ENCODE measurements around the gene SCN8A. TPM values are rescaled to one million over a fixed set of nuclear protein-coding genes. Genes with fewer than 3 reads are reported as not detected.

Gene SCN8A
- total and polyA plus RNA-seq, 2 donors = 0.21 to 0.57 TPM

DNA sequence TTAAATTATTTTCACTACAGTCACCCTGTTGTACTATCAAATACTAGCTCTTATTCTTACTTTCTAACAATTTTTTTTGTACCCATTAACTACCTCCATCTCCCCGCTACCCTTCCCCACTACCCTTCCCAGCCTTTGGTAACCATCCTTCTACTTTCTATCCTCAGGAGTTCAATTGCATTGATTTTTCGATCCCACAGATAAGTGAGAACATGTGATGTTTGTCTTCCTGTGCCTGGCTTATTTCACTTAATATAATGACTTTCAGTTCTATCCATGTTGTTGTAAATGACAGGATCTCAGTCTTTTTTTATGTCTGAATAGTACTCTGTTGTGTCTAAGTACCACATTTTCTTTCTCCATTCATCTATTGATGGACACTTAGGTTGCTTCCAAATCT lies 139.7 kb downstream of the SCN8A start:
- Histone ChIP-seq H3K9me3 (ENCODE audit: control insufficient read depth in 2 of 2, insufficient read depth in 1 of 2, low read length in 1 of 2) (no peaks in the 10 kb centered on the region), H3K4me1 (ENCODE audit: control insufficient read depth in 2 of 2, insufficient read depth in 2 of 2, low read length in 2 of 2) (no peaks in the 10 kb centered on the region), H3K36me3 (ENCODE audit: control insufficient read depth in 2 of 2, insufficient read depth in 2 of 2, low read length in 1 of 2) (no peaks in the 10 kb centered on the region), H3K4me3 (ENCODE audit: low read length in 2 of 2) (no peak overlapping the region), H3K27me3 (ENCODE audit: control insufficient read depth in 2 of 2, insufficient read depth in 1 of 2, low read length in 1 of 2) (no peaks in the 10 kb centered on the region), H3K27ac (ENCODE audit: low read depth in 1 of 2, low read length in 1 of 2) (no peak overlapping the region)
- 48% methylated on average over 2 of the region's 2 CpGs for WGBS
- DNase-seq (ENCODE audit: low read depth in 6 of 9, low spot score in 9 of 9) = no peak

DNA sequence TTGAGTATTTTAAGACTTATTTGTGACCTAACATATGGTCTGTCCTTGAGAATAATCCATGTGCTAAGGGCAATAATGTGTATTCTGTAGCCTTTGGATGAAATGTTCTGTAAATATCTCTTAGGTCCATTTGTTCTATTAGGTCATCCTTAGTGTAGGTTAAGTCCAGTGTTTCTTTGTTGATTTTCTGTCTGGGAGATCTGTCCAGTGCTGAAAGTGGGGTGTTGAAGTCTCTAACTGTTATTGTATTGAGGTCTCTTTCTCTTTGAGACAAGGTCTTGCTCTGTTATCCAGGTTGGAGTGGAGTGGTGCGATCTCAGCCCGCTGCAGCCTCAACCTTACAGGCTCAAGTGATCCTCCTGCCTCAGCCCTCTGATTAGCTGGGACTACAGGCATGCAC lies 149.5 kb downstream of the SCN8A start:
- Histone ChIP-seq H3K27me3 (ENCODE audit: control insufficient read depth in 2 of 2, insufficient read depth in 1 of 2, low read length in 1 of 2) (no peaks in the 10 kb centered on the region), H3K27ac (ENCODE audit: low read depth in 1 of 2, low read length in 1 of 2) (no peak overlapping the region), H3K4me1 (ENCODE audit: control insufficient read depth in 2 of 2, insufficient read depth in 2 of 2, low read length in 2 of 2) (peaks cover 0 to 7% of the 10 kb centered on the region in 2 donors), H3K4me3 (ENCODE audit: low read length in 2 of 2) (no peak overlapping the region), H3K9me3 (ENCODE audit: control insufficient read depth in 2 of 2, insufficient read depth in 1 of 2, low read length in 1 of 2) (peaks cover 0 to 8% of the 10 kb centered on the region in 2 donors), H3K36me3 (ENCODE audit: control insufficient read depth in 2 of 2, insufficient read depth in 2 of 2, low read length in 1 of 2) (no peaks in the 10 kb centered on the region)
- WGBS = 100% methylated on average over 2 of the region's 2 CpGs
- DNase-seq (ENCODE audit: low read depth in 6 of 9, low spot score in 9 of 9) = no peak

DNA sequence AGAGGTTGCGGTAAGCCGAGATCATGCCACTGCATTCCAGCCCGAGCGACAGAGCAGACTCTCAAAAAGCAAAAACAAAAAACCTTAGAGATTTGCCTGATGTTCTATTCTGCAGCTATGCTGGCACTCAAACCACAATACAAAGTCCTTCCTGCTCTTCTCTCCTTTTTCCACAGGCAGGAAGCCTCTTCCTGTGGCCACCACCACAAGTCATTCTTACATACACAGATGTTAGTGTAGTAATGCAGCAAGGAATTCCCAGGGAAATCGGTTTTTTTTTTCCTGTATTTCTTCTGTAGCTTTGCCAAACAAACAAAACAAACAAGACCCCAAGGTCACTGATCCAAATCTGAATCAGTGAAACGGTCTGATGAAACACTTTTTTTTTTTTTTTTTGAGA lies 153.2 kb downstream of the SCN8A start:
- H3K9me3 ChIP-seq (ENCODE audit: control insufficient read depth in 2 of 2, insufficient read depth in 1 of 2, low read length in 1 of 2) = peaks cover 0 to 8% of the 10 kb centered on the region in 2 donors
- H3K36me3 ChIP-seq (ENCODE audit: control insufficient read depth in 2 of 2, insufficient read depth in 2 of 2, low read length in 1 of 2) = no peaks in the 10 kb centered on the region
- 17% methylated on average over 6 of the region's 6 CpGs for WGBS
- H3K4me3 ChIP-seq (ENCODE audit: low read length in 2 of 2) = no peak overlapping the region
- DNase-seq (ENCODE audit: low read depth in 6 of 9, low spot score in 9 of 9) = no peak
- H3K27me3 ChIP-seq (ENCODE audit: control insufficient read depth in 2 of 2, insufficient read depth in 1 of 2, low read length in 1 of 2) = no peaks in the 10 kb centered on the region
- H3K27ac ChIP-seq (ENCODE audit: low read depth in 1 of 2, low read length in 1 of 2) = no peak overlapping the region
- peaks cover 0 to 7% of the 10 kb centered on the region in 2 donors for H3K4me1 ChIP-seq (ENCODE audit: control insufficient read depth in 2 of 2, insufficient read depth in 2 of 2, low read length in 2 of 2)

DNA sequence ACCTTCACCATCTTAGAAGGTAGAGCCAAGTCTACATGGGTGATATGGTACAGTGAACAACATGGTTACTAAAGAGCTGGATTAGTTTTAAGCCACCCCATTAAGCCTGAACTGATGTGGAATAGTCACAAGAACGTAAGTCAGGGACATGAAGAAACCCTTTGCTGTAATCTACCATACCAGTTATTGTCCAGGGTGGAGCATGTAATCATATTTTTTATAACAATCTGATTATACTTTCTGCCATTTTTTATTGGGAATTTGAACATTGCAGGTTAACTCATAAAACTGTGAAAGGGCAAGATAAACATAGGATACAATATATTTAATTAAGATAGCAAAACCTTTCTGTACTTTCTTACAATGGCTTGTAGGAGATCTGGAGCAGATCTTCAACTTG lies 153.9 kb downstream of the SCN8A start:
- Histone ChIP-seq H3K36me3 (ENCODE audit: control insufficient read depth in 2 of 2, insufficient read depth in 2 of 2, low read length in 1 of 2) (no peaks in the 10 kb centered on the region), H3K27ac (ENCODE audit: low read depth in 1 of 2, low read length in 1 of 2) (no peak overlapping the region), H3K9me3 (ENCODE audit: control insufficient read depth in 2 of 2, insufficient read depth in 1 of 2, low read length in 1 of 2) (peaks cover 0 to 4% of the 10 kb centered on the region in 2 donors), H3K27me3 (ENCODE audit: control insufficient read depth in 2 of 2, insufficient read depth in 1 of 2, low read length in 1 of 2) (no peaks in the 10 kb centered on the region), H3K4me1 (ENCODE audit: control insufficient read depth in 2 of 2, insufficient read depth in 2 of 2, low read length in 2 of 2) (peaks cover 0 to 7% of the 10 kb centered on the region in 2 donors), H3K4me3 (ENCODE audit: low read length in 2 of 2) (no peak overlapping the region)
- DNase-seq (ENCODE audit: low read depth in 6 of 9, low spot score in 9 of 9) = no peak
- 100% methylated on average over 1 of the region's 1 CpG for WGBS

DNA sequence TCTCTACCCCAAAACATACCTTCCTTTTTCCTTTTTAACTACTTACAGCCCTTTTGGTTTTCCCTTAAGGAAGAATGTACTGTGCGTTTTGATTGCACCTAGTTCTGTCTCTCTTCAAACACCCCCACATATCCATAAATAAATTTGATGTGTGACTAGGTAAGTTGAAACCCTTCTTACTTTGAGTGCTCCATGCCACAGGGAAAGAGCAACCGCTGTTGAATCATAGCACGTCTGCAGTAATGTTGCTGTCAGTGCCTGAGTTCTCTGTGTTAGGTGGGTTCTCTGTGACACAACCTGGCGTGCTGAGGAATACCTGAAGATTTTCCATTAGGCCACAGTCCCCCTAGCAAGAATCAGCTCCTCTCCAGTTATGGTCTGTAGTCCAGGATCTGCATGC lies 155.4 kb downstream of the SCN8A start:
- Histone ChIP-seq H3K9me3 (ENCODE audit: control insufficient read depth in 2 of 2, insufficient read depth in 1 of 2, low read length in 1 of 2) (no peaks in the 10 kb centered on the region), H3K4me3 (ENCODE audit: low read length in 2 of 2) (no peak overlapping the region), H3K27me3 (ENCODE audit: control insufficient read depth in 2 of 2, insufficient read depth in 1 of 2, low read length in 1 of 2) (no peaks in the 10 kb centered on the region), H3K4me1 (ENCODE audit: control insufficient read depth in 2 of 2, insufficient read depth in 2 of 2, low read length in 2 of 2) (peaks cover 0 to 7% of the 10 kb centered on the region in 2 donors), H3K36me3 (ENCODE audit: control insufficient read depth in 2 of 2, insufficient read depth in 2 of 2, low read length in 1 of 2) (no peaks in the 10 kb centered on the region), H3K27ac (ENCODE audit: low read depth in 1 of 2, low read length in 1 of 2) (no peak overlapping the region)
- 97% methylated on average over 4 of the region's 4 CpGs for WGBS
- no peak for DNase-seq (ENCODE audit: low read depth in 6 of 9, low spot score in 9 of 9)

DNA sequence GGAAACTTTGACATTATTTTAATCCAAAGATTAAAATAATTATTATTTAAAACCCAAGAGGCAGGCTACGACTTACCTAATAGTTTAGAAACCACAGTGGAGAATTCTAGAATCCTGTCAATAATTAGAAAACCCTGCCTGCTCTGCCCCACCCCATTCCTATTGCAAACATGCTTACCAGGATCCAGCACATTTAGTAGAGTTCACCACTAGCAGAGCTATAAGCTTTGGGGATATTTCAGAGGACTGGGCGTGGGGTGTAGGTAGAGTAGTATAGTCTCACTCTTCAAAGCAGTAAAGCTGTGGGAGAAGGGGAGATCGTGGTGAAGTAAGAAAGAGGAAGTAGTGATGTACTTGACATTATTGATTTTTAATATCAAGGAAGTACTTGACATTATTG lies 157.2 kb downstream of the SCN8A start:
- 66% methylated on average over 3 of the region's 3 CpGs for WGBS
- no peak for DNase-seq (ENCODE audit: low read depth in 6 of 9, low spot score in 9 of 9)
- Histone ChIP-seq H3K4me1 (ENCODE audit: control insufficient read depth in 2 of 2, insufficient read depth in 2 of 2, low read length in 2 of 2) (peaks cover 0 to 7% of the 10 kb centered on the region in 2 donors), H3K27me3 (ENCODE audit: control insufficient read depth in 2 of 2, insufficient read depth in 1 of 2, low read length in 1 of 2) (no peaks in the 10 kb centered on the region), H3K36me3 (ENCODE audit: control insufficient read depth in 2 of 2, insufficient read depth in 2 of 2, low read length in 1 of 2) (no peaks in the 10 kb centered on the region), H3K27ac (ENCODE audit: low read depth in 1 of 2, low read length in 1 of 2) (no peak overlapping the region), H3K9me3 (ENCODE audit: control insufficient read depth in 2 of 2, insufficient read depth in 1 of 2, low read length in 1 of 2) (no peaks in the 10 kb centered on the region), H3K4me3 (ENCODE audit: low read length in 2 of 2) (no peak overlapping the region)

DNA sequence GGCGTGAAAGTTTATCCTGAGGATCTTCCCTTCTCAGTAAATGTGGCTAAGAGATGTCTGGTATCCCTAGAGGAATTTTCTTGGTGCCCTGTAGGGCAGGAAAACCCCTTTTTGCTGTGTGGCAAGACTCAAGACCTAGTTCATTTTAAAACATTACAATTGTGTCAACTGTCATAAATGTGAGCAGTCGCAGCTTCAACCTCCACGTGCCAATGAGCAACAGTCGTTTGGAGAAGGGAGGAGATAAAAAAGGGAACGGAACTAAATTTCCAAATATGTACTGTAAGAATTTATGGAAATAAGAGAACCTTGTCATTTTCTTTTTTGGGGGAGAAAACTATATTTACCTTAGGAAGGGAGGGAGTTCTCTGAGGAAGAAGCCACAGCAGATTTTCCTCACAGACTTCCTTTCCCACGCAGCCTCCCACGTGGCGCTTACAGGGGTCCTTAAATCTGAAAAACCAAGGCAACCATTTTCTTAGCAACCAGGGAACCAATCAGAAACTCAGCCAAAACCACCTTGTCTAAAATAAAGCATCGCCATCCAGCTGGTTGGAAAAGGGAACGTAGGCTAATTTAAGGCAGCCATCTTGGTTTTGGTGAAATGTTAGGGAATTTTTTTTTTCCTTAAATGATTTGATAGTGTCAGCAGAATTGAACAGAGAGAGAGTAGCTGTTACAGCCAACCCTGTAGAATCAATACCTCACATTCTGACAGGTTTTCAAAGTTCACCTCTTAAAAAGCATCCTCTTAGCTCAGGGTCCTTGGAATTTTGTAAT lies 158.4 kb downstream of the SCN8A start:
- H3K9me3 ChIP-seq (ENCODE audit: control insufficient read depth in 2 of 2, insufficient read depth in 1 of 2, low read length in 1 of 2) = no peaks in the 10 kb centered on the region
- H3K27me3 ChIP-seq (ENCODE audit: control insufficient read depth in 2 of 2, insufficient read depth in 1 of 2, low read length in 1 of 2) = no peaks in the 10 kb centered on the region
- 92% methylated on average over 10 of the region's 10 CpGs for WGBS
- no peaks in the 10 kb centered on the region for H3K36me3 ChIP-seq (ENCODE audit: control insufficient read depth in 2 of 2, insufficient read depth in 2 of 2, low read length in 1 of 2)
- DNase-seq (ENCODE audit: low read depth in 6 of 9, low spot score in 9 of 9) = no peak
- H3K4me3 ChIP-seq (ENCODE audit: low read length in 2 of 2) = no peak overlapping the region
- no peak overlapping the region for H3K27ac ChIP-seq (ENCODE audit: low read depth in 1 of 2, low read length in 1 of 2)
- H3K4me1 ChIP-seq (ENCODE audit: control insufficient read depth in 2 of 2, insufficient read depth in 2 of 2, low read length in 2 of 2) = no peaks in the 10 kb centered on the region

DNA sequence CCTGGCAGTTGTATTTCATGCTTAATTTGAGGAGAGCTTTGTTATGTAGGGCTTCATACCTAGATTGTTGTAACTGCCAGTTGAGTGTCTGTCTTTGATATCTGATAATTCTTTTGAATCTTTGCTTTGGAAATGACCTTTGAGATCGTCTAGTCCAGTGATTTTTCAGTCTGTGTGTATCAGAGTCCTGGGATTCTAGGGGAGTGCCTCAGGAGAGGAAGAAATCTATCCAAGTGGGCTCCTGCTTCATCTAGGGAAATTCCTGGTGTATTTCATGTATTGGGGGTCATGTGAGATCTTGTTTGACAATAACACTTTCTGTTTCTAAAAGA lies 158.9 kb downstream of the SCN8A start:
- H3K4me3 ChIP-seq (ENCODE audit: low read length in 2 of 2) = no peak overlapping the region
- no peak for DNase-seq (ENCODE audit: low read depth in 6 of 9, low spot score in 9 of 9)
- 96% methylated on average over 1 of the region's 1 CpG for WGBS
- H3K27me3 ChIP-seq (ENCODE audit: control insufficient read depth in 2 of 2, insufficient read depth in 1 of 2, low read length in 1 of 2) = no peaks in the 10 kb centered on the region
- no peaks in the 10 kb centered on the region for H3K36me3 ChIP-seq (ENCODE audit: control insufficient read depth in 2 of 2, insufficient read depth in 2 of 2, low read length in 1 of 2)
- H3K4me1 ChIP-seq (ENCODE audit: control insufficient read depth in 2 of 2, insufficient read depth in 2 of 2, low read length in 2 of 2) = no peaks in the 10 kb centered on the region
- H3K9me3 ChIP-seq (ENCODE audit: control insufficient read depth in 2 of 2, insufficient read depth in 1 of 2, low read length in 1 of 2) = no peaks in the 10 kb centered on the region
- H3K27ac ChIP-seq (ENCODE audit: low read depth in 1 of 2, low read length in 1 of 2) = no peak overlapping the region

DNA sequence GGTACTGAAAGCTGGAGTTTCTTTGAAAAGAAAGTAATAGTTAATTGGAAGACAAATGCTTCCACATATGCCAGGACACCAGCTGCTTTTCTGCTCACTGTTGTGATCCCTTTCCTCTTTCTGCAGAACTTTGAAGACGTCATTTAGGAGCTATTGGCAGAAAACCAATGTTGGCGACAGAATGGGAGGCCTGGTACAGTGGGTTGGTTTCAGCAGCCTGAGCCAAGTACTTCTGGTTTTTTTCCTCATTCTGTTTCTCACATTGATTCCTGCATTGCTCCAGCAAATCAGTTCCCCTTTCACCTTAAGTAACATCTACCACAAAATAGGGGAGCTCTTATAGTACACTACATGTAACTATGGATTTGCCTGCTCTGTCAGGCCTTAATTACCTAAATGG lies 160.6 kb downstream of the SCN8A start:
- Histone ChIP-seq H3K36me3 (ENCODE audit: control insufficient read depth in 2 of 2, insufficient read depth in 2 of 2, low read length in 1 of 2) (no peaks in the 10 kb centered on the region), H3K4me1 (ENCODE audit: control insufficient read depth in 2 of 2, insufficient read depth in 2 of 2, low read length in 2 of 2) (no peaks in the 10 kb centered on the region), H3K9me3 (ENCODE audit: control insufficient read depth in 2 of 2, insufficient read depth in 1 of 2, low read length in 1 of 2) (no peaks in the 10 kb centered on the region), H3K4me3 (ENCODE audit: low read length in 2 of 2) (no peak overlapping the region), H3K27me3 (ENCODE audit: control insufficient read depth in 2 of 2, insufficient read depth in 1 of 2, low read length in 1 of 2) (no peaks in the 10 kb centered on the region), H3K27ac (ENCODE audit: low read depth in 1 of 2, low read length in 1 of 2) (no peak overlapping the region)
- WGBS = 67% methylated on average over 2 of the region's 2 CpGs
- DNase-seq (ENCODE audit: low read depth in 6 of 9, low spot score in 9 of 9) = no peak
